Mesendoderm (in vitro differentiated cells): ENCODE results near the gene OTOS. TPM values are rescaled to one million over a fixed set of nuclear protein-coding genes. Genes with fewer than 3 reads are reported as not detected.

Source experiments
- DNase-seq: peaks from one replicate; pipeline ENCODE4 v3.0.0; 2013
- H2AK5ac ChIP-seq: 2 replicates; pipeline ENCODE4 v1.6.1; 2013; ENCODE audit warnings: low read length, inconsistent platforms
- H2BK120ac ChIP-seq: 2 replicates; pipeline ENCODE4 v1.6.1; 2013; ENCODE audit warnings: low read depth, mild to moderate bottlenecking, low read length, moderate library complexity, mixed read lengths
- H2BK15ac ChIP-seq: replicated peaks from 2 replicates; pipeline ENCODE4 v1.6.1; 2013; ENCODE audit warnings: low read depth, mild to moderate bottlenecking, moderate library complexity
- H2BK5ac ChIP-seq: 2 replicates; pipeline ENCODE4 v1.6.1; 2013; ENCODE audit warnings: low read length, inconsistent platforms
- H3K18ac ChIP-seq: 2 replicates; pipeline ENCODE4 v1.6.1; 2013; ENCODE audit warnings: mild to moderate bottlenecking, low read length, mixed read lengths
- H3K23ac ChIP-seq: one replicate; pipeline ENCODE4 v1.6.1; 2013; ENCODE audit warnings: low read length
- H3K27ac ChIP-seq: 2 replicates; pipeline ENCODE4 v1.5.1; 2013; ENCODE audit warnings: low read depth, mild to moderate bottlenecking, inconsistent platforms, low read length, moderate library complexity
- H3K27me3 ChIP-seq: 2 replicates; pipeline ENCODE4 v1.6.1; 2013; ENCODE audit warnings: low read length, control low read depth, mild to moderate bottlenecking, inconsistent platforms; ENCODE audit not compliant: insufficient read depth, poor library complexity
- H3K36me3 ChIP-seq: 2 replicates; pipeline ENCODE4 v1.6.1; 2013; ENCODE audit warnings: low read length, inconsistent platforms; ENCODE audit not compliant: control insufficient read depth, insufficient read depth
- H3K4ac ChIP-seq: one replicate; pipeline ENCODE4 v1.6.1; 2013; ENCODE audit warnings: low read depth, mild to moderate bottlenecking, low read length, moderate library complexity
- H3K4me1 ChIP-seq: 2 replicates; pipeline ENCODE4 v1.6.1; 2013; ENCODE audit warnings: low read depth, low read length, inconsistent platforms; ENCODE audit not compliant: control insufficient read depth
- H3K4me2 ChIP-seq: 2 replicates; pipeline ENCODE4 v1.6.1; 2013; ENCODE audit warnings: low read length
- H3K4me3 ChIP-seq: 2 replicates; pipeline ENCODE4 v1.5.1; 2013; ENCODE audit warnings: mild to moderate bottlenecking, low read length
- H3K56ac ChIP-seq: one replicate; pipeline ENCODE4 v1.6.1; 2013; ENCODE audit warnings: low read length
- H3K79me1 ChIP-seq: 2 replicates; pipeline ENCODE4 v1.6.1; 2013; ENCODE audit warnings: low read length, inconsistent platforms
- H3K79me2 ChIP-seq: 2 replicates; pipeline ENCODE4 v1.6.1; 2013; ENCODE audit warnings: mild to moderate bottlenecking, low read length; ENCODE audit not compliant: control insufficient read depth, insufficient read depth
- H3K9ac ChIP-seq: 2 replicates; pipeline ENCODE4 v1.6.1; 2013; ENCODE audit warnings: low read length, inconsistent platforms
- H4K5ac ChIP-seq: one replicate; pipeline ENCODE4 v1.6.1; 2013; ENCODE audit warnings: low read length
- H4K8ac ChIP-seq: one replicate; pipeline ENCODE4 v1.6.1; 2013; ENCODE audit warnings: low read depth, mild to moderate bottlenecking, control low read depth, low read length, moderate library complexity
- WGBS: extraction: QIAGEN DNeasy Blood & Tissue Kit; methylation state at CpG from one replicate; pipeline ENCODE4 v1.1.7; 2013; ENCODE audit warnings: low lambda C conversion rate, missing lambda C conversion rate; ENCODE audit not compliant: insufficient coverage; ENCODE audit errors: extremely low coverage; 5-methylcytosine and 5-hydroxymethylcytosine counted together
- polyA plus RNA-seq, 2 experiments: library from polyadenylated mRNA; stranded (reverse); fragments of 200-250 nt; gene quantifications; one replicate each; pipeline ENCODE4 v1.2.3, GENCODE V29; 2013

OTOS gene
- polyA plus RNA-seq (2013, experiment 1 of 2): not detected
- not detected for polyA plus RNA-seq (2013, experiment 2 of 2)

DNA sequence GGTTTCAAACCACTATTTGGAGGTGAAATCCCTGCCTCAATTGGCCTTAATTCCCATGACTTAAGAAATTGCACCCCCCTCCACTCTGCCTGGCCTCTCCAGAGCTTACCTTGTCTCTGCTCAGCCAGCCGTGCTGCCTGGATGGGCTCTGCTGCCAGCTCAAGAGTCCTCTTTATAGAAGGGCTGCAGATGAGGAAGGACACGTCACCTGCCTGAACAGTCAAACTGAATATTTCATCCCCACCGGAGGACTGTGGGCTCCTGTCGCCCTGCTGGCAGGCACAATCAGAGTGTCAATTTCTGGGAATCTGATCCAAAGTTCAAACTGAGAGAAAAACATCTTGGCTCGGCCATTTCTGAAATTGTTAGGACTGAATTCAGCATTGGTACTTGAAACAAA, at the start of gene OTOS:
Gene OTOS, minus strand, starts transcription at position 148 of the 400 bp plus-strand sequence. CDS start 332 bp downstream, outside the sequence.
- H3K36me3 ChIP-seq: no peaks in the 10 kb centered on the region
- H3K79me1 ChIP-seq: peaks cover 1% of the 10 kb centered on the region
- peaks cover 4% of the 10 kb centered on the region for H3K79me2 ChIP-seq
- no peak within 1 kb of the TSS for H2BK15ac ChIP-seq
- no peaks in the 10 kb centered on the region for H3K27me3 ChIP-seq
- H3K4me2 ChIP-seq: no peak within 1 kb of the TSS
- H3K9ac ChIP-seq: no peak within 1 kb of the TSS
- H3K4ac ChIP-seq: no peak within 1 kb of the TSS
- H3K23ac ChIP-seq: no peak within 1 kb of the TSS
- H3K27ac ChIP-seq: no peak within 1 kb of the TSS
- no peak within 1 kb of the TSS for H3K56ac ChIP-seq
- H2AK5ac ChIP-seq: no peak within 1 kb of the TSS
- H2BK5ac ChIP-seq: no peak within 1 kb of the TSS
- DNase-seq: no peak
- no peak within 1 kb of the TSS for H3K4me3 ChIP-seq
- no peak within 1 kb of the TSS for H2BK120ac ChIP-seq
- WGBS: no CpG with 5 or more reads among the region's 5 CpGs
- H3K18ac ChIP-seq: no peak within 1 kb of the TSS
- H3K4me1 ChIP-seq: no peaks in the 10 kb centered on the region
- H4K8ac ChIP-seq: no peak within 1 kb of the TSS
- H4K5ac ChIP-seq: no peak within 1 kb of the TSS

DNA sequence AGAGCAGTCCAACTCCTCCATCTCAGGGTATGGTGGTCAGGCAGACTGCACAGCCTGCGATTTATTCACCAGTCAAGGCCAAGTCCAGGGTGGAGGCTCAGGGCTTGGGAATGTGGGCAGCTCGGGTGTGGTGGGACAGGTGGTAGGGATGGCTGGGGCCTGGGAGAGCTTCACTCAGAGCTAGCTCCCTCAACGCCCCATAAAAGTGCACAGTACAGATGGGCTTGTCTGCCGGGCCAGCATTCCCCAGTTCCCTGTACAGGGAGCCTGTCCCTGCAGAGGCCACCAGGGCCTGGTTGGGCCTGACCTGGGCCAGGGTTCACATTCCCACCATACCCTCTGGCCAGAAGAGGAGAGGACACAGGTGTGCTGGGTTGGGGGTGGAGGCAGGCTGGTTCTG, 49.2 kb upstream of the OTOS start:
- H3K4me2 ChIP-seq: no peak overlapping the region
- no peak overlapping the region for H2AK5ac ChIP-seq
- H2BK5ac ChIP-seq: no peak overlapping the region
- no peak overlapping the region for H3K4ac ChIP-seq
- H3K4me3 ChIP-seq: no peak overlapping the region
- no peak for DNase-seq
- no peak overlapping the region for H2BK15ac ChIP-seq
- no peaks in the 10 kb centered on the region for H3K27me3 ChIP-seq
- no peak overlapping the region for H3K18ac ChIP-seq
- no peak overlapping the region for H3K56ac ChIP-seq
- no peak overlapping the region for H3K27ac ChIP-seq
- no peaks in the 10 kb centered on the region for H3K79me1 ChIP-seq
- H2BK120ac ChIP-seq: no peak overlapping the region
- no peak overlapping the region for H4K5ac ChIP-seq
- WGBS: no CpG with 5 or more reads among the region's 4 CpGs
- no peaks in the 10 kb centered on the region for H3K36me3 ChIP-seq
- no peak overlapping the region for H3K9ac ChIP-seq
- peaks cover 1% of the 10 kb centered on the region for H3K4me1 ChIP-seq
- no peak overlapping the region for H3K23ac ChIP-seq
- H3K79me2 ChIP-seq: no peaks in the 10 kb centered on the region
- no peak overlapping the region for H4K8ac ChIP-seq

DNA sequence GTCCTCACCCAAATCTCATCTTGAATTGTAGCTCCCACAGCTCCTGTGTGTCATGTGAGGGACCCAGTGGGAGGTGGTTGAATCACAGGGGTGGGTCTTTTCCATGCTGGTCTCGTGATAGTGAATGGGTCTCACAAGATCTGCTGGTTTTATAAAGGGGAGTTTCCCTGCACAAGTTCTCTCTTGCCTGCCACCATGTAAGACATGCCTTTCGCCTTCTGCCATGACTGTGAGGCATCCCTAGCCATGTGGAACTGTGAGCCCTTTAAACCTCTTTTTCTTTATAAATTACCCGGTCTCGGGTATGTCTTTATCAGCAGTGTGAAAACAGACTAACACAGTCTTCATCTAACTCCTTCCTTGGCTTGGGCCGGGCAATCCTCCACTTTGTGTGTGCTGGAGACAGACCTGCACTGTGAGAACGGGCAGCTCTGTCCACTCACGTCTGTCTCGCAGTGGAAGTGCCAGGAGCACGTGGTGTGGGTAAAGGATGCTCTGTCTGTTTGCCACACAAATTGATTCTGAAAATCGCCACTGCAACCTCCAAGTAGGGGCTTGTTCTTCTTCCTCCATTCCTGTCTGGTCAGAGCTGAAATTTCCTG, 47.6 kb upstream of the OTOS start:
- Histone ChIP-seq H3K9ac (no peak overlapping the region), H3K79me2 (no peaks in the 10 kb centered on the region), H3K36me3 (no peaks in the 10 kb centered on the region), H3K18ac (no peak overlapping the region), H4K8ac (no peak overlapping the region), H3K4me1 (no peaks in the 10 kb centered on the region), H2BK5ac (no peak overlapping the region), H3K27me3 (no peaks in the 10 kb centered on the region), H2BK15ac (no peak overlapping the region), H2BK120ac (no peak overlapping the region), H3K23ac (no peak overlapping the region), H3K79me1 (no peaks in the 10 kb centered on the region), H3K27ac (no peak overlapping the region), H3K4me3 (no peak overlapping the region), H3K56ac (no peak overlapping the region), H2AK5ac (no peak overlapping the region), H3K4ac (no peak overlapping the region), H4K5ac (no peak overlapping the region), H3K4me2 (no peak overlapping the region)
- DNase-seq: no peak
- no CpG with 5 or more reads among the region's 10 CpGs for WGBS

DNA sequence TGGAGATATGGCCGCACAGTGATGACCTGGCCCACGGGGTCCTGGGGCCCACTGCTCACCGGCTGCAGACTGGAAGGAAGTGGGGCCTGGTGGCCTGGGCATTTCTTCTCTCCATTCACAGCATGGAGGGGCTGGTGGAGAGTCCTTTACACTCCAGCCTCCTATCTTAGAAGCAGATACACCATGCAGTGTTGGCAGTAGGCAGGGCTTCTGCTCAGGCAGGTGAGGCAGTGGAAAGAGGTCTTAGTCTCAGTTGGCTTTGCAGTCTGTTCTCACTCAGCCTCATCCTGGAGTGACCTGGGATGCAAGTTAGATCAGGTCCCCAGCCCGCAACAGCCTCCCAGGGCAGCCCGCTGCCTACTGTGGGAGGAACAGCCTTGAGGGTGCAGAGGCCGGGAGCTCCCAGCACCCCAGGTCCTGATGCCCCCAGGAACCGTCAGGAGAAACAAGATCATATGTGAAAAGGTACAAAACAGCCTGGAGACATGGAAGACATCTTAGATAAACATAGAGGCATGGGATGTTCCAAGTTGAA, 45.8 kb upstream of the OTOS start:
- Histone ChIP-seq H3K27ac (no peak overlapping the region), H3K4me1 (no peaks in the 10 kb centered on the region), H3K79me2 (no peaks in the 10 kb centered on the region), H3K56ac (no peak overlapping the region), H2AK5ac (no peak overlapping the region), H3K27me3 (no peaks in the 10 kb centered on the region), H2BK120ac (no peak overlapping the region), H3K23ac (no peak overlapping the region), H3K4me3 (no peak overlapping the region), H3K79me1 (no peaks in the 10 kb centered on the region), H4K8ac (no peak overlapping the region), H4K5ac (no peak overlapping the region), H3K4ac (no peak overlapping the region), H3K18ac (no peak overlapping the region), H3K9ac (no peak overlapping the region), H2BK15ac (no peak overlapping the region), H3K4me2 (no peak overlapping the region), H3K36me3 (no peaks in the 10 kb centered on the region), H2BK5ac (no peak overlapping the region)
- no peak for DNase-seq
- no CpG with 5 or more reads among the region's 7 CpGs for WGBS

DNA sequence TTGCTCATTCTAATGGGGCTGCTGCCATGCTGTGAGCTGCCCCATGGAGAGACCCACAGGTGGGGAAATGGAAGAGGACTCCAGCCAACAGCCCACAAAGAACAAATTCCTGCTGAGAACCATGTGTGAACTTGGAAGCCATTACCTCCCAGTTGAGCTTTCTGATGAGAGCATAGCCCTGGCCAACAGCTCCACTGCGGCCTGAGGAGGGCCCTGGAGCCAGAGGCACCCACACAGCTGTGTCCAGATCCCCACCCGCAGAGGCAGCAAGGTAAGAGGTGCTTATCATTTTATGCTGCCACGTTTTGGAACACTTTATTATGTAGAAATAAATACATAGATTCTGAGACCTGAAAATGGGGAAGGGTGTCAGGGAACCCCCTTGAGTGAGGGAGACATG, 44.2 kb upstream of the OTOS start:
- no peak for DNase-seq
- H3K79me1 ChIP-seq: no peaks in the 10 kb centered on the region
- WGBS: no CpG with 5 or more reads among the region's 3 CpGs

More for the DNA sequence above, 44.2 kb upstream of the OTOS start:
- Histone ChIP-seq H3K27me3 (no peaks in the 10 kb centered on the region), H3K4me2 (no peak overlapping the region), H2BK120ac (no peak overlapping the region), H3K4me3 (no peak overlapping the region), H4K5ac (no peak overlapping the region), H2AK5ac (no peak overlapping the region), H3K23ac (no peak overlapping the region), H3K79me2 (no peaks in the 10 kb centered on the region), H3K18ac (no peak overlapping the region), H3K27ac (no peak overlapping the region), H3K36me3 (no peaks in the 10 kb centered on the region), H3K4ac (no peak overlapping the region), H3K9ac (no peak overlapping the region), H4K8ac (no peak overlapping the region), H2BK5ac (no peak overlapping the region), H3K4me1 (no peaks in the 10 kb centered on the region), H2BK15ac (no peak overlapping the region), H3K56ac (no peak overlapping the region)
